HCT116 (cell line): ENCODE results near the gene FNDC3B. TPM values are rescaled to one million over a fixed set of nuclear protein-coding genes. Genes with fewer than 3 reads are reported as not detected.

Experiments
- ATAC-seq: fragments of 200-7000 bp; cut with Tn5 transposase; 2 replicates; pipeline ENCODE4 v1.9.1; 2020; ENCODE audit warnings: mild to moderate bottlenecking, moderate library complexity
- BruUV-seq: library from RNA; stranded (reverse); fragments of 400-500 nt; replicated peaks from 2 replicates; lab custom pipeline; 2021; lab: Mats Ljungman, UMichigan
- CTCF ChIA-PET: fragments of 300-600 bp; sonication (Branson Sonifier 250); formaldehyde crosslinking; loops from one replicate; lab custom pipeline; 2021; ENCODE audit warnings: antibody characterized with exemption; lab: Charles Lee
- POLR2A ChIA-PET: fragments of 300-600, 350-600 bp; sonication (Branson Sonifier 250); formaldehyde crosslinking; loops from one replicate; lab custom pipeline; 2021; ENCODE audit warnings: antibody characterized with exemption; lab: Charles Lee
- RAD21 ChIA-PET, 2 experiments: fragments of 300-600 bp; sonication (Branson Sonifier 250); formaldehyde crosslinking; loops; one replicate each; lab custom pipeline; 2023; ENCODE audit warnings: low total read pairs in 2 of 2; ENCODE audit not compliant: uncharacterized antibody in 2 of 2, unreplicated experiment in 2 of 2, low non-redundant PET in 1 of 2; lab: Charles Lee
- DNase-seq: peaks from one replicate; pipeline ENCODE4 v3.0.0-alpha.2; 2010; ENCODE audit warnings: low read depth, low spot score
- H2AFZ ChIP-seq: fragments of 200-600 bp; shearing (Covaris generic), sonication (generic); 2 replicates; pipeline ENCODE4 v1.6.1; 2017; ENCODE audit warnings: low read depth, mixed run types, mixed read lengths, antibody characterized with exemption, low read length; ENCODE audit not compliant: poor library complexity, severe bottlenecking
- H3K27ac ChIP-seq: 2 replicates; pipeline ENCODE4 v1.5.1; 2012; ENCODE audit warnings: low read depth, low read length
- H3K27me3 ChIP-seq: fragments of 200-600 bp; sonication (generic); 2 replicates; pipeline ENCODE4 v1.6.1; 2016; ENCODE audit warnings: mixed run types, low read length, mixed read lengths; ENCODE audit not compliant: insufficient read depth
- H3K36me3 ChIP-seq, 2 experiments: fragments of 200-500 bp in 1 of 2; fragments of 200-600 bp in 1 of 2; sonication (Bioruptor generic) in 1 of 2; sonication (generic) in 1 of 2; 2 replicates each; pipeline versions ENCODE4 v1.5.1 to v1.6.1; 2014 to 2016; ENCODE audit warnings: low read length in 2 of 2, inconsistent platforms in 1 of 2, mixed read lengths in 1 of 2, mixed run types in 1 of 2; ENCODE audit not compliant: insufficient read depth in 2 of 2, control insufficient read depth in 1 of 2
- H3K4me1 ChIP-seq, 2 experiments: fragments of 200-600 bp in 1 of 2; sonication (generic) in 1 of 2; 2 replicates each; pipeline versions ENCODE4 v1.5.1 to v1.6.1; 2012 to 2017; ENCODE audit warnings: low read length in 2 of 2, inconsistent platforms in 1 of 2, mild to moderate bottlenecking in 1 of 2, mixed read lengths in 1 of 2, mixed run types in 1 of 2, moderate library complexity in 1 of 2; ENCODE audit not compliant: insufficient read depth in 2 of 2, control insufficient read depth in 1 of 2
- H3K4me2 ChIP-seq: fragments of 200-600 bp; sonication (generic); 2 replicates; pipeline ENCODE4 v1.6.1; 2017; ENCODE audit warnings: mixed run types, low read length, mixed read lengths
- H3K4me3 ChIP-seq, 2 experiments: fragments of 200-600 bp in 1 of 2; sonication (generic) in 1 of 2; replicated peaks in 1 of 2; 2 replicates each; pipeline ENCODE4 v1.5.1; 2011 to 2016; ENCODE audit warnings: low read length in 2 of 2, control low read depth in 1 of 2, low read depth in 1 of 2, mild to moderate bottlenecking in 1 of 2, mixed read lengths in 1 of 2, mixed run types in 1 of 2
- H3K79me2 ChIP-seq: fragments of 200-600 bp; sonication (generic); 2 replicates; pipeline ENCODE4 v1.6.1; 2017; ENCODE audit warnings: mild to moderate bottlenecking, mixed run types, low read length, moderate library complexity, mixed read lengths; ENCODE audit not compliant: insufficient read depth
- H3K9ac ChIP-seq: fragments of 200-600 bp; sonication (generic); 2 replicates; pipeline ENCODE4 v1.6.1; 2016; ENCODE audit warnings: low read length, mixed read lengths
- H3K9me2 ChIP-seq: fragments of 200-600 bp; sonication (generic), shearing (Covaris generic); 2 replicates; pipeline ENCODE4 v1.6.1; 2017; ENCODE audit warnings: mixed run types, mild to moderate bottlenecking, moderate library complexity; ENCODE audit not compliant: insufficient read depth
- H3K9me3 ChIP-seq, 2 experiments: fragments of 200-500 bp in 1 of 2; fragments of 200-600 bp in 1 of 2; sonication (Bioruptor generic) in 1 of 2; sonication (generic) in 1 of 2; 2 replicates each; pipeline ENCODE4 v1.6.1; 2014 to 2017; ENCODE audit warnings: low read length in 2 of 2, mixed read lengths in 2 of 2, inconsistent platforms in 1 of 2, low read depth in 1 of 2, mild to moderate bottlenecking in 1 of 2, mixed run types in 1 of 2, moderate library complexity in 1 of 2; ENCODE audit not compliant: control insufficient read depth in 1 of 2, insufficient read depth in 1 of 2
- H4K20me1 ChIP-seq: fragments of 200-600 bp; sonication (generic), shearing (Covaris generic); 2 replicates; pipeline ENCODE4 v1.6.1; 2017; ENCODE audit warnings: mixed run types, mild to moderate bottlenecking, moderate library complexity; ENCODE audit not compliant: insufficient read depth
- EZH2 ChIP-seq: fragments of 200-600 bp; sonication (generic); IDR thresholded peaks from 2 replicates; pipeline ENCODE4 v1.6.1; 2017; ENCODE audit warnings: antibody characterized with exemption, mixed run types
- POLR2A ChIP-seq: IDR thresholded peaks from 2 replicates; pipeline ENCODE4 v1.7.0; 2011; ENCODE audit warnings: borderline replicate concordance; ENCODE audit not compliant: insufficient read depth, insufficient read length; ENCODE audit errors: extremely low read depth
- POLR2AphosphoS5 ChIP-seq: IDR thresholded peaks from 2 replicates; pipeline ENCODE4 v1.6.1; 2011; ENCODE audit warnings: mild to moderate bottlenecking, low read depth, low read length, moderate library complexity
- RAD21 ChIP-seq: IDR thresholded peaks from 2 replicates; pipeline ENCODE4 v1.6.1; 2012; ENCODE audit warnings: low read depth, mild to moderate bottlenecking
- SIN3A ChIP-seq: IDR thresholded peaks from 2 replicates; pipeline ENCODE4 v1.6.1; 2012; ENCODE audit warnings: low read depth
- SP1 ChIP-seq: IDR thresholded peaks from 2 replicates; pipeline ENCODE4 v1.6.1; 2012; ENCODE audit warnings: low read depth
- TCF7L2 ChIP-seq: IDR thresholded peaks from 2 replicates; pipeline ENCODE4 v1.7.0; 2011; ENCODE audit warnings: borderline replicate concordance, inconsistent platforms; ENCODE audit not compliant: insufficient read depth, insufficient read length; ENCODE audit errors: extremely low read depth
- intact Hi-C: fragments of 100-400 bp; cut with micrococcal nuclease; formaldehyde crosslinking; loops from 2 replicates; pipeline ENCODE4 v1.10.0; 2022
- total RNA-seq: library from RNA; stranded (reverse); gene quantifications from one replicate; pipeline ENCODE4 v1.2.1, GENCODE V29; 2021; ENCODE audit not compliant: unreplicated experiment
- TF ChIP-seq, protein P1 (sequence below): IDR thresholded peaks from 2 replicates; pipeline ENCODE4 v1.6.1; 2012; ENCODE audit warnings: low read depth
- TF ChIP-seq, protein P2 (sequence below): IDR thresholded peaks from 2 replicates; pipeline ENCODE4 v1.6.1; 2012
- TF ChIP-seq, protein P3 (sequence below), 3 experiments: fragments of 200-600 bp in 1 of 3; sonication (generic) in 1 of 3; IDR thresholded peaks in 2 of 3; conservative IDR thresholded peaks in 1 of 3; 2 replicates each; pipeline ENCODE4 v1.5.1; 2012 to 2017; ENCODE audit warnings: low read depth in 2 of 3, low read length in 2 of 3, antibody characterized with exemption in 1 of 3, borderline replicate concordance in 1 of 3, control low read depth in 1 of 3, mild to moderate bottlenecking in 1 of 3, mixed read lengths in 1 of 3, mixed run types in 1 of 3, moderate library complexity in 1 of 3; ENCODE audit not compliant: insufficient read depth in 1 of 3
- TF ChIP-seq, protein P4 (sequence below): IDR thresholded peaks from 2 replicates; pipeline ENCODE4 v1.6.1; 2011; ENCODE audit warnings: mild to moderate bottlenecking, low read length, moderate library complexity; ENCODE audit not compliant: insufficient replicate concordance; ENCODE audit errors: extremely low read depth

Gene FNDC3B
- total RNA-seq, 1 experiment from 2014 or later = 45.7 TPM

DNA sequence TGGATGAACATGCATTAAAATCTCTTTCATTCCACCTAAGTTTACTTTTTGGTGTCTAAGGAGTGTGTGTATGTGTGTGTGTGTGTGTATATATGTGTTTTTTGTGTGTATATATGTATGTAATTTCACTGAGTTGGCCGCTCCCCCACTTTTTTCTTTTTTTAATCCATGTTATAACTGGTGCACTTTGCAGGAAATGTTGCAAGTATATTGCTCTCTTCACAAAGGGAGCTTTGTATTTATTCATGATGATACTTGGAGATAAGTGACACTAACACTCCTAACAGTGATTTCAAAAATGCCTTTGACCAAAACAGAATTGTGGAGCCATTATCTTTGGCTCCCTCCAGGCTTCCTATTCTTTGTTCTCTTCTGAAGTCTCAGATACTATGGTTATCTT, 95.8 kb downstream of the FNDC3B start:
- H4K20me1 ChIP-seq = peaks cover 10% of the 10 kb centered on the region; the same call in 1 of the 2 replicates
- peaks cover 10% of the 10 kb centered on the region for H3K79me2 ChIP-seq
- no TSS peak for BruUV-seq
- no peak for DNase-seq
- H3K27me3 ChIP-seq = no peaks in the 10 kb centered on the region
- peaks cover 53 to 54% of the 10 kb centered on the region in 2 experiments for H3K4me1 ChIP-seq
- H3K4me2 ChIP-seq = no peak overlapping the region
- no peaks in the 10 kb centered on the region for H3K9me2 ChIP-seq
- H3K4me3 ChIP-seq = no peak overlapping the region
- intact Hi-C loops = no loop called here
- no peak overlapping the region for H2AFZ ChIP-seq
- no peaks in the 10 kb centered on the region for H3K9me3 ChIP-seq
- no peak overlapping the region for H3K27ac ChIP-seq
- TF ChIP-seq EZH2 = no peak
- no peak for TF ChIP-seq SP1
- no peak for TF ChIP-seq POLR2AphosphoS5
- TF ChIP-seq, protein P1, sequence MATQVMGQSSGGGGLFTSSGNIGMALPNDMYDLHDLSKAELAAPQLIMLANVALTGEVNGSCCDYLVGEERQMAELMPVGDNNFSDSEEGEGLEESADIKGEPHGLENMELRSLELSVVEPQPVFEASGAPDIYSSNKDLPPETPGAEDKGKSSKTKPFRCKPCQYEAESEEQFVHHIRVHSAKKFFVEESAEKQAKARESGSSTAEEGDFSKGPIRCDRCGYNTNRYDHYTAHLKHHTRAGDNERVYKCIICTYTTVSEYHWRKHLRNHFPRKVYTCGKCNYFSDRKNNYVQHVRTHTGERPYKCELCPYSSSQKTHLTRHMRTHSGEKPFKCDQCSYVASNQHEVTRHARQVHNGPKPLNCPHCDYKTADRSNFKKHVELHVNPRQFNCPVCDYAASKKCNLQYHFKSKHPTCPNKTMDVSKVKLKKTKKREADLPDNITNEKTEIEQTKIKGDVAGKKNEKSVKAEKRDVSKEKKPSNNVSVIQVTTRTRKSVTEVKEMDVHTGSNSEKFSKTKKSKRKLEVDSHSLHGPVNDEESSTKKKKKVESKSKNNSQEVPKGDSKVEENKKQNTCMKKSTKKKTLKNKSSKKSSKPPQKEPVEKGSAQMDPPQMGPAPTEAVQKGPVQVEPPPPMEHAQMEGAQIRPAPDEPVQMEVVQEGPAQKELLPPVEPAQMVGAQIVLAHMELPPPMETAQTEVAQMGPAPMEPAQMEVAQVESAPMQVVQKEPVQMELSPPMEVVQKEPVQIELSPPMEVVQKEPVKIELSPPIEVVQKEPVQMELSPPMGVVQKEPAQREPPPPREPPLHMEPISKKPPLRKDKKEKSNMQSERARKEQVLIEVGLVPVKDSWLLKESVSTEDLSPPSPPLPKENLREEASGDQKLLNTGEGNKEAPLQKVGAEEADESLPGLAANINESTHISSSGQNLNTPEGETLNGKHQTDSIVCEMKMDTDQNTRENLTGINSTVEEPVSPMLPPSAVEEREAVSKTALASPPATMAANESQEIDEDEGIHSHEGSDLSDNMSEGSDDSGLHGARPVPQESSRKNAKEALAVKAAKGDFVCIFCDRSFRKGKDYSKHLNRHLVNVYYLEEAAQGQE = no peak
- TF ChIP-seq TCF7L2 = no peak
- TF ChIP-seq, protein P2, sequence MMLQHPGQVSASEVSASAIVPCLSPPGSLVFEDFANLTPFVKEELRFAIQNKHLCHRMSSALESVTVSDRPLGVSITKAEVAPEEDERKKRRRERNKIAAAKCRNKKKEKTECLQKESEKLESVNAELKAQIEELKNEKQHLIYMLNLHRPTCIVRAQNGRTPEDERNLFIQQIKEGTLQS = no peak
- TF ChIP-seq, protein P3, sequence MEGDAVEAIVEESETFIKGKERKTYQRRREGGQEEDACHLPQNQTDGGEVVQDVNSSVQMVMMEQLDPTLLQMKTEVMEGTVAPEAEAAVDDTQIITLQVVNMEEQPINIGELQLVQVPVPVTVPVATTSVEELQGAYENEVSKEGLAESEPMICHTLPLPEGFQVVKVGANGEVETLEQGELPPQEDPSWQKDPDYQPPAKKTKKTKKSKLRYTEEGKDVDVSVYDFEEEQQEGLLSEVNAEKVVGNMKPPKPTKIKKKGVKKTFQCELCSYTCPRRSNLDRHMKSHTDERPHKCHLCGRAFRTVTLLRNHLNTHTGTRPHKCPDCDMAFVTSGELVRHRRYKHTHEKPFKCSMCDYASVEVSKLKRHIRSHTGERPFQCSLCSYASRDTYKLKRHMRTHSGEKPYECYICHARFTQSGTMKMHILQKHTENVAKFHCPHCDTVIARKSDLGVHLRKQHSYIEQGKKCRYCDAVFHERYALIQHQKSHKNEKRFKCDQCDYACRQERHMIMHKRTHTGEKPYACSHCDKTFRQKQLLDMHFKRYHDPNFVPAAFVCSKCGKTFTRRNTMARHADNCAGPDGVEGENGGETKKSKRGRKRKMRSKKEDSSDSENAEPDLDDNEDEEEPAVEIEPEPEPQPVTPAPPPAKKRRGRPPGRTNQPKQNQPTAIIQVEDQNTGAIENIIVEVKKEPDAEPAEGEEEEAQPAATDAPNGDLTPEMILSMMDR (IDR thresholded peaks at IDR 0.05 in 2 of 3, conservative IDR thresholded peaks at IDR 0.05 in 1 of 3; ENCODE audit: borderline replicate concordance in 1 of 3, insufficient read depth in 1 of 3, low read depth in 2 of 3, low read length in 2 of 3) = no peak
- TF ChIP-seq RAD21 = no peak
- TF ChIP-seq, protein P4, sequence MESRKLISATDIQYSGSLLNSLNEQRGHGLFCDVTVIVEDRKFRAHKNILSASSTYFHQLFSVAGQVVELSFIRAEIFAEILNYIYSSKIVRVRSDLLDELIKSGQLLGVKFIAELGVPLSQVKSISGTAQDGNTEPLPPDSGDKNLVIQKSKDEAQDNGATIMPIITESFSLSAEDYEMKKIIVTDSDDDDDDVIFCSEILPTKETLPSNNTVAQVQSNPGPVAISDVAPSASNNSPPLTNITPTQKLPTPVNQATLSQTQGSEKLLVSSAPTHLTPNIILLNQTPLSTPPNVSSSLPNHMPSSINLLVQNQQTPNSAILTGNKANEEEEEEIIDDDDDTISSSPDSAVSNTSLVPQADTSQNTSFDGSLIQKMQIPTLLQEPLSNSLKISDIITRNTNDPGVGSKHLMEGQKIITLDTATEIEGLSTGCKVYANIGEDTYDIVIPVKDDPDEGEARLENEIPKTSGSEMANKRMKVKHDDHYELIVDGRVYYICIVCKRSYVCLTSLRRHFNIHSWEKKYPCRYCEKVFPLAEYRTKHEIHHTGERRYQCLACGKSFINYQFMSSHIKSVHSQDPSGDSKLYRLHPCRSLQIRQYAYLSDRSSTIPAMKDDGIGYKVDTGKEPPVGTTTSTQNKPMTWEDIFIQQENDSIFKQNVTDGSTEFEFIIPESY = no peak
- TF ChIP-seq POLR2A = no peak
- no peak for TF ChIP-seq SIN3A
- TF ChIP-seq, all 23 proteins: peak for 0
- POLR2A ChIA-PET = no interaction called here
- no peak overlapping the region for H3K9ac ChIP-seq
- RAD21 ChIA-PET = no interaction called here
- ATAC-seq = no peak
- CTCF ChIA-PET = no interaction called here
- H3K36me3 ChIP-seq = no peaks in the 10 kb centered on the region
